ENCODE results near the gene MASP2.

MASP2 gene

GRCh38 chr1:11027316-11027715 is 19.7 kb downstream of the MASP2 start:
- CTCF ChIA-PET = interaction anchor here (1.2 to 2.7 kb wide), 2 partner anchors 10 to 616 kb away, joined by 4 to 16 read pairs; no protein-coding TSS in a partner anchor
- TF ChIP-seq CTCF (IDR thresholded peaks at IDR 0.05; ENCODE audit: control extremely low read depth, extremely low read depth, low read depth, missing control alignments) = no peak
- POLR2A ChIA-PET = no interaction called here
- no peak for DNase-seq (ENCODE audit: extremely low spot score)

- DNase-seq (ENCODE audit: extremely low spot score) = no peak
- no peak for TF ChIP-seq CTCF (IDR thresholded peaks at IDR 0.05; ENCODE audit: control extremely low read depth, extremely low read depth, low read depth, missing control alignments)
- ChIA-PET CTCF (interaction anchor here (1.2 to 2.7 kb wide), 2 partner anchors 11 to 616 kb away, joined by 4 to 16 read pairs; no protein-coding TSS in a partner anchor), POLR2A (no interaction called here)
Measured at GRCh38 chr1:11026903-11027302, 20.1 kb downstream of the MASP2 start.

- ChIA-PET CTCF (interaction anchor here (2.9 kb wide), 1 partner anchor 12 kb away, joined by 15 read pairs; no protein-coding TSS in a partner anchor), POLR2A (no interaction called here)
- no peak for TF ChIP-seq CTCF (IDR thresholded peaks at IDR 0.05; ENCODE audit: control extremely low read depth, extremely low read depth, low read depth, missing control alignments)
- DNase-seq (ENCODE audit: extremely low spot score) = no peak
Measured at GRCh38 chr1:11026052-11026451, 21.0 kb downstream of the MASP2 start.

- ChIA-PET CTCF (interaction anchor here (2.9 kb wide), 1 partner anchor 12 kb away, joined by 15 read pairs; no protein-coding TSS in a partner anchor), POLR2A (no interaction called here)
- no peak for DNase-seq (ENCODE audit: extremely low spot score)
- no peak for TF ChIP-seq CTCF (IDR thresholded peaks at IDR 0.05; ENCODE audit: control extremely low read depth, extremely low read depth, low read depth, missing control alignments)
Measured at GRCh38 chr1:11025618-11026017, 21.4 kb downstream of the MASP2 start.

GRCh38 chr1:11024874-11025203 is 22.2 kb downstream of the MASP2 start:
- DNase-seq (ENCODE audit: extremely low spot score) = no peak
- TF ChIP-seq CTCF (IDR thresholded peaks at IDR 0.05; ENCODE audit: control extremely low read depth, extremely low read depth, low read depth, missing control alignments) = no peak
- POLR2A ChIA-PET = no interaction called here
- CTCF ChIA-PET = interaction anchor here (2.9 kb wide), 1 partner anchor 13 kb away, joined by 15 read pairs; no protein-coding TSS in a partner anchor

GRCh38 chr1:11024154-11024873 is 22.7 kb downstream of the MASP2 start:
- CTCF ChIA-PET = interaction anchor here (2.9 kb wide), 1 partner anchor 14 kb away, joined by 15 read pairs; no protein-coding TSS in a partner anchor
- POLR2A ChIA-PET = no interaction called here
- DNase-seq (ENCODE audit: extremely low spot score) = no peak
- TF ChIP-seq CTCF (IDR thresholded peaks at IDR 0.05; ENCODE audit: control extremely low read depth, extremely low read depth, low read depth, missing control alignments) = no peak

Measured in GM10248 (cell line).